Measurements from ENCODE around the gene KRABD2.
"Not testable (repeated sequence)": the region's sequence is repeated elsewhere in the genome, so short reads cannot be mapped to it uniquely, and the experiment has no call there.

The KRABD2 gene

GRCh38 chr17:8402921-8403536, 26.5 kb upstream of the KRABD2 start:
- Histone ChIP-seq H3K4me1 (no peaks in the 10 kb centered on the region), H3K4me3 (no peak overlapping the region), H3K27me3 (no peaks in the 10 kb centered on the region), H3K36me3 (no peaks in the 10 kb centered on the region), H3K9me3 (no peaks in the 10 kb centered on the region), H3K27ac (no peak overlapping the region)
- intact Hi-C loops (cut with DNase I), result no loop called here
- TF ChIP-seq POLR2AphosphoS5 (IDR thresholded peaks at IDR 0.05; ENCODE audit: insufficient read depth in 1 of 2, low read depth in 1 of 2) (no peak), POLR2A (IDR thresholded peaks at IDR 0.05) (no peak), CTCF (IDR thresholded peaks at IDR 0.05) (no peak)
- no peak for DNase-seq (ENCODE audit: extremely low spot score in 2 of 2)

- intact Hi-C loops (cut with DNase I), result no loop called here
Measured at GRCh38 chr17:8401107-8401506, 24.6 kb upstream of the KRABD2 start.

GRCh38 chr17:8398980-8399379, 22.5 kb upstream of the KRABD2 start:
- no peak for TF ChIP-seq POLR2A (IDR thresholded peaks at IDR 0.05)
- TF ChIP-seq POLR2AphosphoS5 (IDR thresholded peaks at IDR 0.05; ENCODE audit: insufficient read depth in 1 of 2, low read depth in 1 of 2), result no peak
- TF ChIP-seq CTCF (IDR thresholded peaks at IDR 0.05), result no peak
- intact Hi-C loops (cut with DNase I), result loop anchor here (10.0 kb wide), 1 partner anchor 1614 kb away; no protein-coding TSS in a partner anchor
- DNase-seq (ENCODE audit: extremely low spot score in 2 of 2), result no peak
- Histone ChIP-seq H3K4me3 (no peak overlapping the region), H3K4me1 (no peaks in the 10 kb centered on the region), H3K27me3 (peaks cover 5% of the 10 kb centered on the region), H3K36me3 (no peaks in the 10 kb centered on the region), H3K27ac (no peak overlapping the region), H3K9me3 (no peaks in the 10 kb centered on the region)

More at GRCh38 chr17:8401107-8401506, 24.6 kb upstream of the KRABD2 start:
- no peak overlapping the region for H3K27ac ChIP-seq
- H3K9me3 ChIP-seq, result no peaks in the 10 kb centered on the region
- peaks cover 5% of the 10 kb centered on the region for H3K27me3 ChIP-seq
- DNase-seq (ENCODE audit: extremely low spot score in 2 of 2), result no peak
- TF ChIP-seq CTCF (IDR thresholded peaks at IDR 0.05) (no peak), POLR2AphosphoS5 (IDR thresholded peaks at IDR 0.05; ENCODE audit: insufficient read depth in 1 of 2, low read depth in 1 of 2) (no peak), POLR2A (IDR thresholded peaks at IDR 0.05) (no peak)
- no peak overlapping the region for H3K4me3 ChIP-seq
- no peaks in the 10 kb centered on the region for H3K4me1 ChIP-seq
- no peaks in the 10 kb centered on the region for H3K36me3 ChIP-seq

GRCh38 chr17:8397636-8398035, 21.1 kb upstream of the KRABD2 start, which contains the start of gene RNF222:
RNF222 (minus strand) TSS chr17:8397827; CDS start chr17:8393461, 4,366 bp downstream.
- TF ChIP-seq POLR2AphosphoS5 (IDR thresholded peaks at IDR 0.05; ENCODE audit: insufficient read depth in 1 of 2, low read depth in 1 of 2), result no peak
- peak within 1 kb of the TSS in 1 of 2 donors; percentile 24 for H3K4me3 ChIP-seq
- no peak for DNase-seq (ENCODE audit: extremely low spot score in 2 of 2)
- no peak within 1 kb of the TSS for H3K27ac ChIP-seq
- peaks cover 5% of the 10 kb centered on the region for H3K27me3 ChIP-seq
- no peaks in the 10 kb centered on the region for H3K4me1 ChIP-seq
- intact Hi-C loops (cut with DNase I), result loop anchor here (10.0 kb wide), 1 partner anchor 1613 kb away; no protein-coding TSS in a partner anchor
- no peaks in the 10 kb centered on the region for H3K9me3 ChIP-seq
- H3K36me3 ChIP-seq, result no peaks in the 10 kb centered on the region

- H3K27me3 ChIP-seq, result not testable (repeated sequence)
- intact Hi-C loops (cut with DNase I), result loop anchor here (10.0 kb wide), 1 partner anchor 1610 kb away; no protein-coding TSS in a partner anchor
Measured at GRCh38 chr17:8394497-8394896, 18.0 kb upstream of the KRABD2 start.

GRCh38 chr17:8393470-8394231, 17.1 kb upstream of the KRABD2 start:
- TF ChIP-seq POLR2A (IDR thresholded peaks at IDR 0.05), result no peak
- no peak for TF ChIP-seq CTCF (IDR thresholded peaks at IDR 0.05)
- TF ChIP-seq POLR2AphosphoS5 (IDR thresholded peaks at IDR 0.05; ENCODE audit: insufficient read depth in 1 of 2, low read depth in 1 of 2), result no peak
- H3K4me1 ChIP-seq, result no peaks in the 10 kb centered on the region
- DNase-seq (ENCODE audit: extremely low spot score in 2 of 2), result no peak
- no peaks in the 10 kb centered on the region for H3K36me3 ChIP-seq
- no peaks in the 10 kb centered on the region for H3K9me3 ChIP-seq
- intact Hi-C loops (cut with DNase I), result loop anchor here (10.0 kb wide), 1 partner anchor 1609 kb away; no protein-coding TSS in a partner anchor
- no peak overlapping the region for H3K4me3 ChIP-seq
- peaks cover 5% of the 10 kb centered on the region for H3K27me3 ChIP-seq
- no peak overlapping the region for H3K27ac ChIP-seq

More at GRCh38 chr17:8394497-8394896, 18.0 kb upstream of the KRABD2 start:
- not testable (repeated sequence) for DNase-seq (ENCODE audit: extremely low spot score in 2 of 2); H3K4me1 ChIP-seq; H3K4me3 ChIP-seq; H3K36me3 ChIP-seq; H3K27ac ChIP-seq; H3K9me3 ChIP-seq

Measured in vagina (tissue), 2 donors.